Calu3 (cell line): ENCODE data around the gene PLEKHA5. TPM values are rescaled to one million over a fixed set of nuclear protein-coding genes. Genes with fewer than 3 reads are reported as not detected.
A peak's percentile ranks its signal among the peaks of the same experiment; 100 is the strongest.
"Not testable (repeated sequence)": the region's sequence is repeated elsewhere in the genome, so short reads cannot be mapped to it uniquely, and the experiment has no call there.

ENCODE experiments used
- BruUV-seq: library from RNA; stranded (reverse); fragments of 400-500 nt; replicated peaks from 2 replicates; lab custom pipeline; 2021; lab: Mats Ljungman, UMichigan
- CTCF ChIA-PET: fragments of 300-600 bp; sonication (Branson Sonifier 250); formaldehyde crosslinking; loops from one replicate; lab custom pipeline; 2022; ENCODE audit warnings: antibody characterized with exemption; lab: Charles Lee
- DNase-seq: peaks from one replicate; pipeline ENCODE4 v3.0.0; 2022
- H3K27ac Mint-ChIP-seq: one replicate; pipeline ENCODE4 v1.8.0; 2022; ENCODE audit warnings: mixed read lengths; ENCODE audit not compliant: unreplicated experiment
- H3K27me3 Mint-ChIP-seq: one replicate; pipeline ENCODE4 v1.8.0; 2022; ENCODE audit warnings: mixed read lengths; ENCODE audit not compliant: unreplicated experiment
- H3K36me3 Mint-ChIP-seq: one replicate; pipeline ENCODE4 v1.8.0; 2022; ENCODE audit warnings: mild to moderate bottlenecking, moderate library complexity, mixed read lengths; ENCODE audit not compliant: insufficient read depth, unreplicated experiment
- H3K4me1 Mint-ChIP-seq: one replicate; pipeline ENCODE4 v1.8.0; 2022; ENCODE audit warnings: mild to moderate bottlenecking, low read depth, mixed read lengths; ENCODE audit not compliant: unreplicated experiment
- H3K4me3 Mint-ChIP-seq: one replicate; pipeline ENCODE4 v1.8.0; 2022; ENCODE audit warnings: mild to moderate bottlenecking, low read depth, moderate library complexity, mixed read lengths; ENCODE audit not compliant: unreplicated experiment
- H3K9me3 Mint-ChIP-seq: one replicate; pipeline ENCODE4 v1.8.0; 2022; ENCODE audit warnings: low read depth, mixed read lengths; ENCODE audit not compliant: unreplicated experiment
- CTCF ChIP-seq: fragments of 200-600 bp; IDR thresholded peaks from one replicate; pipeline ENCODE4 v1.8.0; 2022; ENCODE audit warnings: antibody characterized with exemption; ENCODE audit not compliant: unreplicated experiment
- intact Hi-C: fragments of 100-400 bp; cut with micrococcal nuclease; formaldehyde crosslinking; loops from one replicate; pipeline ENCODE4 v1.10.0; 2022; ENCODE audit not compliant: unreplicated experiment
- total RNA-seq: library from RNA; stranded (reverse); gene quantifications from 2 replicates; pipeline ENCODE4 v1.2.3, GENCODE V29; 2022

PLEKHA5 gene
- total RNA-seq, 1 experiment from 2014 or later = 57.9 TPM

- BruUV-seq = no TSS peak
- Mint-ChIP-seq H3K4me3 (no peak overlapping the region), H3K27ac (peak overlapping the region; percentile 86), H3K9me3 (no peaks in the 10 kb centered on the region), H3K27me3 (no peaks in the 10 kb centered on the region), H3K36me3 (no peaks in the 10 kb centered on the region), H3K4me1 (peaks cover 58% of the 10 kb centered on the region)
- TF ChIP-seq CTCF = no peak
- DNase-seq = no peak
- intact Hi-C loops = no loop called here
- CTCF ChIA-PET = interaction anchor here (1.1 to 1.4 kb wide), 3 partner anchors 52 to 793 kb away, joined by 3 read pairs; no protein-coding TSS in a partner anchor
Measured at GRCh38 chr12:19223695-19224094, 94.2 kb downstream of the PLEKHA5 start.

- H3K27ac Mint-ChIP-seq = no peak overlapping the region
- no peaks in the 10 kb centered on the region for H3K36me3 Mint-ChIP-seq
- intact Hi-C loops = no loop called here
- no peak overlapping the region for H3K4me3 Mint-ChIP-seq
- CTCF ChIA-PET = no interaction called here
- no peak for TF ChIP-seq CTCF
- DNase-seq = no peak
- no peaks in the 10 kb centered on the region for H3K27me3 Mint-ChIP-seq
- no peaks in the 10 kb centered on the region for H3K9me3 Mint-ChIP-seq
- BruUV-seq = no TSS peak
- peaks cover 58% of the 10 kb centered on the region for H3K4me1 Mint-ChIP-seq
Measured at GRCh38 chr12:19224746-19225145, 95.2 kb downstream of the PLEKHA5 start.

- DNase-seq = no peak
- Mint-ChIP-seq H3K4me1 (peaks cover 34% of the 10 kb centered on the region), H3K27me3 (no peaks in the 10 kb centered on the region), H3K27ac (no peak overlapping the region), H3K9me3 (no peaks in the 10 kb centered on the region), H3K4me3 (no peak overlapping the region), H3K36me3 (no peaks in the 10 kb centered on the region)
- no peak for TF ChIP-seq CTCF
- intact Hi-C loops = no loop called here
- CTCF ChIA-PET = interaction anchor here (0.7 kb wide), 2 partner anchors 53 to 56 kb away, joined by 3 to 7 read pairs; no protein-coding TSS in a partner anchor
- BruUV-seq = no TSS peak
Measured at GRCh38 chr12:19227190-19227879, 97.8 kb downstream of the PLEKHA5 start.

- no peak overlapping the region for H3K27ac Mint-ChIP-seq
- TF ChIP-seq CTCF = no peak
- H3K9me3 Mint-ChIP-seq = no peaks in the 10 kb centered on the region
Measured at GRCh38 chr12:19227880-19228210, 98.3 kb downstream of the PLEKHA5 start.

GRCh38 chr12:19229021-19229420, 99.5 kb downstream of the PLEKHA5 start:
- CTCF ChIA-PET, DNase-seq, H3K27me3 Mint-ChIP-seq, H3K9me3 Mint-ChIP-seq, H3K27ac Mint-ChIP-seq, intact Hi-C loops, H3K4me3 Mint-ChIP-seq, H3K36me3 Mint-ChIP-seq, BruUV-seq: not testable (repeated sequence)
- H3K4me1 Mint-ChIP-seq = peaks cover 21% of the 10 kb centered on the region

More at GRCh38 chr12:19227880-19228210, 98.3 kb downstream of the PLEKHA5 start:
- Mint-ChIP-seq H3K27me3 (no peaks in the 10 kb centered on the region), H3K4me1 (peaks cover 29% of the 10 kb centered on the region), H3K36me3 (no peaks in the 10 kb centered on the region), H3K4me3 (no peak overlapping the region)
- no TSS peak for BruUV-seq
- intact Hi-C loops = no loop called here
- CTCF ChIA-PET = no interaction called here
- no peak for DNase-seq
